ENCODE data around the gene FBXO38. TPM values are rescaled to one million over a fixed set of nuclear protein-coding genes. Genes with fewer than 3 reads are reported as not detected.

Gene FBXO38
- total RNA-seq, 1 experiment from 2014 or later = 35.8 TPM

- TF ChIP-seq ZMAT4 (CRISPR knock-in tag; IDR thresholded peaks at IDR 0.05) (no peak), MYBL2 (CRISPR knock-in tag; IDR thresholded peaks at IDR 0.05) (no peak), TEAD1 (CRISPR knock-in tag; IDR thresholded peaks at IDR 0.05) (no peak), TCF7 (CRISPR knock-in tag; IDR thresholded peaks at IDR 0.05; ENCODE audit: low read depth) (no peak), EMX1 (CRISPR knock-in tag; IDR thresholded peaks at IDR 0.05) (no peak), PRRX2 (CRISPR knock-in tag; IDR thresholded peaks at IDR 0.05) (no peak), JUN (CRISPR knock-in tag; IDR thresholded peaks at IDR 0.05) (no peak), RORB (CRISPR knock-in tag; IDR thresholded peaks at IDR 0.05) (no peak), GRHL2 (CRISPR knock-in tag; IDR thresholded peaks at IDR 0.05; ENCODE audit: insufficient replicate concordance, severe bottlenecking) (no peak)
Observed at GRCh38 chr5:148437249-148437648, 53.5 kb downstream of the FBXO38 start (continued).

GRCh38 chr5:148438933-148439332 is 55.2 kb downstream of the FBXO38 start:
- Mint-ChIP-seq H3K4me3 (no peak overlapping the region), H3K36me3 (peaks cover 31% of the 10 kb centered on the region), H3K4me1 (no peaks in the 10 kb centered on the region), H3K27ac (no peak overlapping the region), H3K9me3 (no peaks in the 10 kb centered on the region), H3K27me3 (ENCODE audit: low read depth) (no peaks in the 10 kb centered on the region)
- DNase-seq (ENCODE audit: low spot score) = no peak
- no peak for TF ChIP-seq NFATC4 (CRISPR knock-in tag; IDR thresholded peaks at IDR 0.05)
- TF ChIP-seq MAX (CRISPR knock-in tag; IDR thresholded peaks at IDR 0.05) = no peak
- TF ChIP-seq ZBTB21 (CRISPR knock-in tag; IDR thresholded peaks at IDR 0.05; ENCODE audit: borderline replicate concordance) = no peak
- CTCF ChIA-PET = interaction anchor here (1.2 kb wide), 1 partner anchor 292 kb away, joined by 5 read pairs; no protein-coding TSS in a partner anchor
- ATAC-seq = no peak
- POLR2A ChIA-PET = no interaction called here

- TF ChIP-seq HMGA2 (CRISPR knock-in tag; IDR thresholded peaks at IDR 0.05) = no peak
- no peak for TF ChIP-seq USF1 (CRISPR knock-in tag; IDR thresholded peaks at IDR 0.05)
- no peak for TF ChIP-seq JAZF1 (CRISPR knock-in tag; IDR thresholded peaks at IDR 0.05)
- no peak for TF ChIP-seq ZNF317 (CRISPR knock-in tag; IDR thresholded peaks at IDR 0.05; ENCODE audit: borderline replicate concordance, low read depth)
- DNase-seq (ENCODE audit: low spot score) (no peak), ATAC-seq (no peak)
- peaks cover 13% of the 10 kb centered on the region for H3K4me1 Mint-ChIP-seq
- H3K4me3 Mint-ChIP-seq = no peak overlapping the region
- peaks cover 25% of the 10 kb centered on the region for H3K36me3 Mint-ChIP-seq
- no peak overlapping the region for H3K27ac Mint-ChIP-seq
- no peaks in the 10 kb centered on the region for H3K9me3 Mint-ChIP-seq
- ChIA-PET POLR2A (no interaction called here), CTCF (interaction anchor here (0.9 to 6.6 kb wide), 5 partner anchors 11 to 289 kb away, joined by 3 to 97 read pairs (median 6); no protein-coding TSS in a partner anchor)
- H3K27me3 Mint-ChIP-seq (ENCODE audit: low read depth) = no peaks in the 10 kb centered on the region
Observed at GRCh38 chr5:148443241-148443640, 59.5 kb downstream of the FBXO38 start.

- ATAC-seq = peak; percentile 85
- Mint-ChIP-seq H3K36me3 (peaks cover 23% of the 10 kb centered on the region), H3K4me1 (peaks cover 13% of the 10 kb centered on the region), H3K27me3 (ENCODE audit: low read depth) (no peaks in the 10 kb centered on the region), H3K27ac (no peak overlapping the region), H3K4me3 (no peak overlapping the region), H3K9me3 (no peaks in the 10 kb centered on the region)
- TF ChIP-seq ZNF138 (CRISPR knock-in tag; conservative IDR thresholded peaks at IDR 0.05) = no peak
- TF ChIP-seq CTCF (IDR thresholded peaks at IDR 0.05) = peak; percentile 62
- ChIA-PET CTCF (interaction anchor here (0.5 to 6.6 kb wide), 9 partner anchors 10 to 289 kb away, joined by 3 to 97 read pairs (median 5); no protein-coding TSS in a partner anchor), POLR2A (no interaction called here)
- peak; percentile 18 for DNase-seq (ENCODE audit: low spot score)
Observed at GRCh38 chr5:148443998-148444397, 60.2 kb downstream of the FBXO38 start.
